CD4-positive, alpha-beta T cell (primary cell): Measurements from ENCODE around the gene TARP.
A peak's percentile ranks its signal among the peaks of the same experiment; 100 is the strongest.

Experiments
- ATAC-seq: fragments of 200-7000 bp; cut with Tn5 transposase; one replicate; pipeline ENCODE4 v1.10.0; 2022; ENCODE audit warnings: mild to moderate bottlenecking; ENCODE audit not compliant: poor library complexity
- CTCF ChIA-PET: fragments of 350-600 bp; sonication (Branson Sonifier 250); formaldehyde crosslinking; loops from one replicate; lab custom pipeline; 2021; ENCODE audit warnings: antibody characterized with exemption, inconsistent platforms; lab: Charles Lee
- POLR2A ChIA-PET: fragments of 350-600 bp; sonication (Branson Sonifier 250); formaldehyde crosslinking; loops from one replicate; lab custom pipeline; 2021; ENCODE audit warnings: antibody characterized with exemption, inconsistent platforms; lab: Charles Lee
- DNase-seq, 14 experiments: peaks; one replicate each; pipeline ENCODE4 v3.0.0-alpha.2; 2013 to 2020; ENCODE audit warnings: mixed read lengths in 2 of 14
- H3K27ac ChIP-seq, 2 donors: one replicate each; pipeline versions ENCODE4 v1.5.1 to v1.7.0; 2013; ENCODE audit warnings: low read length in 2 of 2, low read depth in 1 of 2, mild to moderate bottlenecking in 1 of 2
- H3K27me3 ChIP-seq, 2 experiments: 1 replicate in 1 of 2; 2 replicates in 1 of 2; pipeline versions ENCODE4 v1.6.1 to v1.7.0; 2013; ENCODE audit warnings: low read length in 2 of 2, control low read depth in 1 of 2, mild to moderate bottlenecking in 1 of 2, moderate library complexity in 1 of 2; ENCODE audit not compliant: insufficient read depth in 2 of 2, control insufficient read depth in 1 of 2
- H3K36me3 ChIP-seq: one replicate; pipeline ENCODE4 v1.6.1; 2013; ENCODE audit warnings: low read length, control low read depth; ENCODE audit not compliant: insufficient read depth
- H3K4me1 ChIP-seq: one replicate; pipeline ENCODE4 v1.6.1; 2013; ENCODE audit warnings: low read length, control low read depth; ENCODE audit not compliant: insufficient read depth
- H3K4me3 ChIP-seq: one replicate; pipeline ENCODE4 v1.5.1; 2013; ENCODE audit warnings: mild to moderate bottlenecking, low read length, moderate library complexity
- H3K9me3 ChIP-seq, 2 experiments: 1 replicate in 1 of 2; 2 replicates in 1 of 2; pipeline versions ENCODE4 v1.6.1 to v1.7.0; 2013; ENCODE audit warnings: low read length in 2 of 2, mild to moderate bottlenecking in 2 of 2, control low read depth in 1 of 2, moderate library complexity in 1 of 2; ENCODE audit not compliant: control insufficient read depth in 1 of 2, insufficient read depth in 1 of 2
- H3K27ac Mint-ChIP-seq: one replicate; pipeline ENCODE4 v1.8.0; 2020; ENCODE audit warnings: mixed read lengths
- H3K27me3 Mint-ChIP-seq: one replicate; pipeline ENCODE4 v1.8.0; 2021; ENCODE audit warnings: mixed read lengths
- H3K36me3 Mint-ChIP-seq: one replicate; pipeline ENCODE4 v1.8.0; 2021; ENCODE audit warnings: low read depth, mixed read lengths
- H3K4me1 Mint-ChIP-seq: one replicate; pipeline ENCODE4 v1.8.0; 2021; ENCODE audit warnings: low read depth, mixed read lengths
- H3K4me3 Mint-ChIP-seq: one replicate; pipeline ENCODE4 v1.8.0; 2020; ENCODE audit warnings: mild to moderate bottlenecking, mixed read lengths
- H3K9me3 Mint-ChIP-seq: one replicate; pipeline ENCODE4 v1.8.0; 2020; ENCODE audit warnings: mixed read lengths
- intact Hi-C, 2 experiments: fragments of 100-400 bp; cut with DNase I in 1 of 2; cut with micrococcal nuclease in 1 of 2; formaldehyde crosslinking; loops; one replicate each; pipeline versions ENCODE4 v1.15.1 to v1.9.0; 2023 to 2025; cut with DNase I, micrococcal nuclease
- TF ChIP-seq, protein P1 (sequence below): fragments of 200-600 bp; IDR thresholded peaks from one replicate; pipeline ENCODE4 v1.8.0; 2022; ENCODE audit warnings: antibody characterized with exemption, mild to moderate bottlenecking

Gene TARP

DNA sequence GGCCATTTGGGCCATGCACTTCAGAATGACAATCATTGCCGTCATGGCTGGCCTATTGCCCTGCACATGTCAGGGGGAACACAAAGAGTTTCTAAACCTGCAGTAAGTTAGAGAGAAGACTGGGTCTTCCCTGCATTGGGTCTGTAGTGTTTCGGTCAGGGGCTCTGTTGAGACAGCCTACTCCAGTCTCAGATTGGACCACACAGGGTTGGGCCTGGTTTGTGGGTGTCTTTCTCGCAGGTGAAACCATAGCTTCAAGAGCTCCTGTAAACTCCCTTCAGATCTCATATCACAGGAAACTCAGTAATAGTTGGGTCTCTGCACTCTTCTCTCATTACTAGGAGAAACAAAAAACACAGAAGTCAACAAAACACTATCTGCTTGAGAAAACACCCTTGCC, 7.3 kb upstream of the TARP start:
- Histone ChIP-seq H3K4me1 (no peaks in the 10 kb centered on the region), H3K27ac (no peak overlapping the region), H3K36me3 (no peaks in the 10 kb centered on the region), H3K27me3 (no peaks in the 10 kb centered on the region), H3K9me3 (no peaks in the 10 kb centered on the region), H3K4me3 (no peak overlapping the region)
- Mint-ChIP-seq H3K27ac (no peak overlapping the region), H3K4me1 (no peaks in the 10 kb centered on the region), H3K4me3 (no peak overlapping the region), H3K9me3 (no peaks in the 10 kb centered on the region), H3K27me3 (no peaks in the 10 kb centered on the region), H3K36me3 (no peaks in the 10 kb centered on the region)
- intact Hi-C loops: no loop called here
- POLR2A ChIA-PET: no interaction called here
- CTCF ChIA-PET: no interaction called here
- ATAC-seq (no peak), DNase-seq (no peak)
- TF ChIP-seq, protein P1, sequence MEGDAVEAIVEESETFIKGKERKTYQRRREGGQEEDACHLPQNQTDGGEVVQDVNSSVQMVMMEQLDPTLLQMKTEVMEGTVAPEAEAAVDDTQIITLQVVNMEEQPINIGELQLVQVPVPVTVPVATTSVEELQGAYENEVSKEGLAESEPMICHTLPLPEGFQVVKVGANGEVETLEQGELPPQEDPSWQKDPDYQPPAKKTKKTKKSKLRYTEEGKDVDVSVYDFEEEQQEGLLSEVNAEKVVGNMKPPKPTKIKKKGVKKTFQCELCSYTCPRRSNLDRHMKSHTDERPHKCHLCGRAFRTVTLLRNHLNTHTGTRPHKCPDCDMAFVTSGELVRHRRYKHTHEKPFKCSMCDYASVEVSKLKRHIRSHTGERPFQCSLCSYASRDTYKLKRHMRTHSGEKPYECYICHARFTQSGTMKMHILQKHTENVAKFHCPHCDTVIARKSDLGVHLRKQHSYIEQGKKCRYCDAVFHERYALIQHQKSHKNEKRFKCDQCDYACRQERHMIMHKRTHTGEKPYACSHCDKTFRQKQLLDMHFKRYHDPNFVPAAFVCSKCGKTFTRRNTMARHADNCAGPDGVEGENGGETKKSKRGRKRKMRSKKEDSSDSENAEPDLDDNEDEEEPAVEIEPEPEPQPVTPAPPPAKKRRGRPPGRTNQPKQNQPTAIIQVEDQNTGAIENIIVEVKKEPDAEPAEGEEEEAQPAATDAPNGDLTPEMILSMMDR: no peak

DNA sequence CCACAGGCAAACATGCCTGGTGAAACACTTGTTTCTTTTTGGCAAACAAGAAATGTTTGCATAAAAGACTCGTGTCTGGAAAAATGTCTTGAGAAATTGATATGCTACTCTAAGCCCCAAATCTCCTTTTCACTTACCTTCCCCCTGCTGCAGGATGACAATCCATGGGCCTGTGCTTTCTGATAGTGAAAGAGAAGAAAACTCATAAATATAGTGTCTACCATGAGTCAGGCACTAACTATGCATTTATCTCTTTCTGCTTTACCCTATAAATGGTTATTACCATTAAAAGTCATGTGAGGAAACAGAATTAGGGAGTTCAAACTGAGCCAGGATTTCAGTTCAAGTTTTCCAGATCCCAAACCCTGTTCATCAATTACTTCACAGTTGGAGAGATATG, 6.6 kb upstream of the TARP start:
- no peaks in the 10 kb centered on the region for H3K4me1 Mint-ChIP-seq
- intact Hi-C loops: no loop called here
- Histone ChIP-seq H3K4me3 (no peak overlapping the region), H3K4me1 (no peaks in the 10 kb centered on the region), H3K9me3 (no peaks in the 10 kb centered on the region), H3K27me3 (no peaks in the 10 kb centered on the region), H3K27ac (no peak overlapping the region), H3K36me3 (no peaks in the 10 kb centered on the region)
- CTCF ChIA-PET: no interaction called here
- POLR2A ChIA-PET: no interaction called here
- no peak overlapping the region for H3K4me3 Mint-ChIP-seq
- no peak for ATAC-seq
- no peaks in the 10 kb centered on the region for H3K36me3 Mint-ChIP-seq
- no peaks in the 10 kb centered on the region for H3K9me3 Mint-ChIP-seq
- DNase-seq: no peak
- TF ChIP-seq, protein P1: no peak
- no peaks in the 10 kb centered on the region for H3K27me3 Mint-ChIP-seq
- H3K27ac Mint-ChIP-seq: no peak overlapping the region

DNA sequence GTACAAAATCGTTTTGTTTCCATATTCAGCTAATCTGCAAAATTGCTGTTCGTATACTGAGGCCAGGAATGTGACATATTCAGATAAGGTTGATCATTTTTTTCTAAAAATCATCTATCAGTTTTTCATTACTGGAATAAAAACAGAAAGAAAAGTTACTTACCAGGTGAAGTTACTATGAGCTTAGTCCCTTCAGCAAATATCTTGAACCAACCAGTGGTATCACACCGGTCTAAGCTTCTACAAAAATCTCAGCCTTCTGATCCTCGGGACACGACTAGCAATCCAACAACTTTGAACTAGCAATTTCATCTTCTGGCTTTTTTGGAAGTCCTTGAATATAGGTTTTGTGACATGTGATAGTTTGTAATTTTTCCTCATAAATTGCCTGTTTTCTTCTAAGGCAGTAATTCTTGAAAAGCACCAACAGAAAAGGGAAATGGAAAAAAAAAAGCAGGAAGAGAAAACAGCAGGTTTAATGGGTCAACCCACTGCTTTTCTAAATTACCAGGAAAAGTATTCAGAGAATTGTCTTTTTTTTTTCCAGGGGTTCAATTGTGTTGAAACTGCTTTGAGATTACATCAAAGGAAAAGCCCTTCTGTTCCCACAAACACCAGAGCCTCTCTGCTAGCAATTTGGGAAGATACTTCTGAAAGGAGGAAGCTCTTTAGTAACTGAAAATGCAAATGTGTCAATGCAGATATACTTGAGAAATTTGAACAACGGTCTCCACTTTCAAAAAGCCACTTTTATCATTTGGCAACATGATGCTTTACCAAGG, 2.9 kb upstream of the TARP start:
- peak overlapping the region; percentile 26 for H3K4me3 ChIP-seq
- ChIA-PET POLR2A (no interaction called here), CTCF (interaction anchor here (0.8 kb wide), 1 partner anchor 59 kb away, joined by 3 read pairs; no protein-coding TSS in a partner anchor)
- no peaks in the 10 kb centered on the region for H3K27me3 ChIP-seq
- no peaks in the 10 kb centered on the region for H3K9me3 ChIP-seq
- intact Hi-C loops: no loop called here
- H3K4me1 ChIP-seq: no peaks in the 10 kb centered on the region
- Mint-ChIP-seq H3K4me3 (peak overlapping the region; percentile 42), H3K27me3 (no peaks in the 10 kb centered on the region), H3K36me3 (no peaks in the 10 kb centered on the region), H3K9me3 (no peaks in the 10 kb centered on the region), H3K27ac (no peak overlapping the region), H3K4me1 (no peaks in the 10 kb centered on the region)
- no peaks in the 10 kb centered on the region for H3K36me3 ChIP-seq
- TF ChIP-seq, protein P1: no peak
- no peak for DNase-seq
- ATAC-seq: no peak
- no peak overlapping the region for H3K27ac ChIP-seq
